ENCODE results near the gene SLC20A1.

DNA sequence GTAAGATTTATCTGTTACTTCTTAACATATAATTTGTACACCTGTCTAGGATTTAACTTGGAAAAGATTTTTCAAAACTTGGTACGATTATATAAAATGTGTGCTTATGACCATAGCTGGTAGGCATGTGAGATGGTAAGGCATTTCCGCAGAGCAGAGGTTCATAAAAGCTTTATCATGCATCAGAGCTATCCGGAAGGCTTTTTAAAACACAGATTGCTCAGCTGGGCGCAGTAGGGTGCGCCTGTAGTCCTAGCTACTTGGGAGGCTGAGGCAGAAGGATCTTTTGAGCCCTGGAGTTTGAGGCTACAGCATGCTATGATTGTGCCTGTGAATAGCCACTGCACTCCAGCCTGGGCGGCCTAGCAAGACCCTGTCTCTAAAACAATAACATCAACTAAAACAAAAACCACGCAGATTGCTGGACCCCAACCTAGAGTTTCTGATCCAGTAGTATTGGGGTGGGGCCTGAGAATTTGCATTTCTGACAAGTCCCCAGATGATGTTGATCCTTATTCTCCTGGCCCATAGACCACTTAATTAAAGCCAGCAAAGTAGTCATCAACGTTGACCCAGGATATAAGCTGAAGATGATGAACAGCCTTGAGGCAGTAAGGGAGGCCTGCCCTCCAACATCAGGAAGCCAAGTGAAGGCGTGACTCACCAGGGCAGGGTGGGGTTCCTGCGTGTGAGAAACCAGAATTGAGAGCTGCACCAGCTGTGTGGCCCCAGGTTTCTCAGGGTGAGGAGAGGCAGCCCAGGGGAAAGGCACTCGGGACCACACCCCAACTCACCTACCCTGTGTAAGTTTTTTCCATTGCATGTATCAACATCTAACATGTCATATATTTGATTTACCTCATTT lies 21.6 kb upstream of the SLC20A1 start:
- TF ChIP-seq BACH2 (CRISPR knock-in tag; IDR thresholded peaks at IDR 0.05; ENCODE audit: borderline replicate concordance) = no peak
- TF ChIP-seq ESRRG (CRISPR knock-in tag; IDR thresholded peaks at IDR 0.05) = no peak
- TF ChIP-seq PATZ1 (CRISPR knock-in tag; IDR thresholded peaks at IDR 0.05; ENCODE audit: borderline replicate concordance) = no peak
